A204.1 (cell line): ENCODE measurements around the gene NOS1AP.
"Not testable (repeated sequence)": the region's sequence is repeated elsewhere in the genome, so short reads cannot be mapped to it uniquely, and the experiment has no call there.

Source experiments
- FAIRE-seq: peaks from 2 replicates; lab custom pipeline; 2012; peaks lifted over from hg19 to GRCh38; lab: Jason Lieb, UNC

NOS1AP gene

GRCh38 chr1:162059721-162060120 is 9.8 kb upstream of the NOS1AP start:
- no peak for FAIRE-seq

GRCh38 chr1:162060314-162060713 is 9.2 kb upstream of the NOS1AP start:
- FAIRE-seq, result no peak

- FAIRE-seq, result no peak
Measured at GRCh38 chr1:162062542-162063015, 6.9 kb upstream of the NOS1AP start.

- FAIRE-seq, result no peak
Measured at GRCh38 chr1:162065016-162065415, 4.5 kb upstream of the NOS1AP start.

GRCh38 chr1:162066836-162067235 is 2.7 kb upstream of the NOS1AP start:
- not testable (repeated sequence) for FAIRE-seq

GRCh38 chr1:162067466-162067865 is 2.0 kb upstream of the NOS1AP start:
- FAIRE-seq, result no peak

GRCh38 chr1:162068301-162068700 is 1.2 kb upstream of the NOS1AP start:
- no peak for FAIRE-seq

GRCh38 chr1:162070094-162070748 is 730 bp downstream of the NOS1AP start:
- no peak for FAIRE-seq

GRCh38 chr1:162070825-162071224 is 1.3 kb downstream of the NOS1AP start:
- FAIRE-seq, result no peak

GRCh38 chr1:162072740-162073139 is 3.2 kb downstream of the NOS1AP start:
- FAIRE-seq, result no peak

- no peak for FAIRE-seq
Measured at GRCh38 chr1:162074276-162075005, 5.0 kb downstream of the NOS1AP start.

GRCh38 chr1:162075862-162076261 is 6.4 kb downstream of the NOS1AP start:
- FAIRE-seq, result no peak

- FAIRE-seq, result no peak
Measured at GRCh38 chr1:162077648-162078299, 8.3 kb downstream of the NOS1AP start.

- no peak for FAIRE-seq
Measured at GRCh38 chr1:162079030-162079429, 9.5 kb downstream of the NOS1AP start.

GRCh38 chr1:162080472-162081015 is 11.1 kb downstream of the NOS1AP start:
- no peak for FAIRE-seq

GRCh38 chr1:162081316-162081715 is 11.8 kb downstream of the NOS1AP start:
- FAIRE-seq, result no peak

GRCh38 chr1:162082080-162082479 is 12.6 kb downstream of the NOS1AP start:
- not testable (repeated sequence) for FAIRE-seq

- no peak for FAIRE-seq
Measured at GRCh38 chr1:162083273-162083672, 13.8 kb downstream of the NOS1AP start.

- no peak for FAIRE-seq
Measured at GRCh38 chr1:162085991-162086390, 16.5 kb downstream of the NOS1AP start.

GRCh38 chr1:162087111-162087510 is 17.6 kb downstream of the NOS1AP start:
- no peak for FAIRE-seq

- no peak for FAIRE-seq
Measured at GRCh38 chr1:162087574-162087973, 18.1 kb downstream of the NOS1AP start.

GRCh38 chr1:162088281-162088969 is 18.9 kb downstream of the NOS1AP start:
- no peak for FAIRE-seq
